Medulla oblongata (tissue), 1 donor: ENCODE data around the gene SURF6.
"Not testable (repeated sequence)": the region's sequence is repeated elsewhere in the genome, so short reads cannot be mapped to it uniquely, and the experiment has no call there.

Experiments
- DNase-seq: peaks from one replicate; pipeline ENCODE4 v3.0.0-alpha.2; 2015; ENCODE audit errors: extremely low spot score

The SURF6 gene

DNA sequence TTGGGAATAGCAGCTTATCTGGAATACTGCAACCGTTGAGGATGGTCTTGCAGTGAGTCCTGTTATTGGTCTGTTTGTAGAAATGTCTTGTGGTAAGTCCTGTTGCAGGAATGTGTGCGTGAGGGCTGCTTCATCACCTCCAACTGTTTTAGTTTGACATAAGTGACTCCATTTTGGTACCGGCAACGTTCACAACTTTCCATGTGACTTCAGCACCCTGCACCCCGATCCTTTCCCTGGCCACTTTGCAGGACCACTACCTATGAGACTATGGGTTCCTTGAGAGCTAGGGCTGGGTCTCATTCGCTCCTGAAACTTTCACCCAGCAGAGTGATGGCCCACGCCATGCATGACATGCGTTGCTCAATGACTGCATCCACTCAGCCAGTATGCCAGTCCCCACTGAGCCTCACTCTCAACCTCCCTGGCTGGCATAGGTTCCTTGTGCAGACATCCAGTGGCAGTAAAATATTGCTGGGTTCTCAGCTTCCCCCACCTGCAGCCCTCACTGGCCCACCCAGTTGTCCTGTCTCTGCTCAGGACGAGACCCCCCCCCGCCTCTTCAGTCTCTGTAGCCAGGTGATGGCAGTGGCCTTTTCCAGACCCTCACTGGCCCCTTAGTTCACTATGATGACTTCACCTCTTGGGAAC is 8.0 kb downstream of the SURF6 start:
- DNase-seq, result no peak

DNA sequence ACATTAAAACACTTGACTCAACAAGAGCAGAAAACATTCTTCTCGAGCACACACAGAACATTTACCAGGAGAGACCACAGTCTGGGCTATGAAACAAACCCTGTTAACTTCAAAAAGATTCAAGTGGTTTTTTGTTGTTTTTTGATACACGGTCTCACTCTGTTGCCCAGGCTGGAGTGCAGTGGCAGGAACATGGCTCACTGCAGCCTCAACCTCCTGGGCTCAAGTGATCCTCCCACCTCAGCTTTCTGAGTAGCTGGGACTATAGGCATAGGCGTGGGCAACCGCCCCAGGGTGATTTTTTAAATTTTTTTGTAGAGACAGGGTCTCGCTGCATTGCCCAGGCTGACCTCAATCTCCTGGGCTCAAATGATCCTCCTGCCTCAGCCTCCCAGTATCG is 9.0 kb downstream of the SURF6 start:
- not testable (repeated sequence) for DNase-seq

DNA sequence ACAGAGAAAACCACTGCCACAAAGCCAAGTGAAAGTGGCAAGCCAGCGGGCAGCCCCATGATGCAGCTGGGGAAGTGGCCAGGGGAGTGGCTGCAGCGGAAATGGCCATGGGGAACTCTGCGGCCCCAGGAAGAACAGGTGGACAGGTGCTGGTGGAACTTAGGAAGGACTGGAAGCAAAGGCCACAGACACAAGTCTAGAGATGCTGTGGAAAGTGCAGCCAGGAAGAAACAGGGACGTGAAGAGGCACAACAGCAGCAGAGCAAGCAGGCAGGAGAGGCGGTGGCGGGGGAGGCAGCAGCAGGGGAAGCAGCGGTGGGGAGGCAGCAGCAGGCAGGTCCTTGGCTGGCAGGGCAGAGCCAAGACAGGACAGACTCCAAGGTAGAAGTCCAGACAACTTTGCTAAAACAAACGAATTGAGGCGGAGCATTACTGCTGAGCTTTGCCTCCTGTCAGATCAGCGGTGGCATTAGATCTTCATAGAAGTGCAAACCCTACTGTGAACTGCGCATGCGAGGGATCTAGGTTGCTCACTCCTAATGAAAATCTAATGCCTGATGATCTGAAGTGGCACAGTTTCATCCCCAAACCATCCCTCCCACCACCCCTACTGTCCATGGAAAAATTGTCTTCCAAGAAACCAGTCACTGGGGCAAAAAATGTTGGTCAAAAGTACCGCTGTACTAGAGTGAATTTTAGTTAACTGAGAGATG is 11.8 kb downstream of the SURF6 start:
- DNase-seq, result no peak

DNA sequence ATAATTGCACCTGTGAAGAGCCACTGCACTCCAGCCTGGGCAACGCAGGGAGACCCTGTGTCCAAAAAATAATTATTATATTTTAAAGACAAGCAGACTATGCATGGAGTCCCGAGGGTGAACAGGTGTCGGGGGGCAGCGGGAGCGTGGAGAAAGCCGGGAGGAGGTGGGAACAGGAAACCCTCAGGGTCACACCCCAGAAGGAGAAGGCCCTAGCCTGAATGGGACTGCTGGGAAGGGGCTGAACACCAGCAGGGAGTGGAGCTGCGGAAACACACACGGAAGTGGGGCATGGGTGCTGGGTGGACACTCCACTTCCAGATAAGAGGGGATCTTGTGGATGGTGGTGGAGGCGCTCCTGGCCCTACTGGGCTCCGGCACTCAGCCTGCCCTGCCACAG is 12.8 kb downstream of the SURF6 start:
- DNase-seq, result no peak

DNA sequence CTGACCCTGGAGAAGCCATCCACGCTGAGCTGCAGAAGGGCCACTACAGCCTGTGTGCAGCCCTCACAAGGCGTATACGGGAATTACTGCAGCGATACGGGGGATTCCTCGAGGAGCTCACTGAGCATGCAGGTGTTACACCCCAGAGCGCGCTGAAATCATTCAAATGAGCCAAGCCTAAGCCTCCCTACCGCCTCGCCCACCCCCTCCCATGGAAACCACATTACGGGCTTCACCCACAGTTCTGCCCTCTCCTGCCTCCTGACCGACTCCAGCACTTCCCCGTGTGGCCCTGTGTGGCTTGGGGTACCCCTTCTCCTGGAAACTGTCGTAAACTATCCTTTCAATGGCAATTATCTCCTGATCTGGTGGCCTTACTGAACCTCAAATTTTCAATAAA is 13.3 kb downstream of the SURF6 start:
- DNase-seq, result no peak

DNA sequence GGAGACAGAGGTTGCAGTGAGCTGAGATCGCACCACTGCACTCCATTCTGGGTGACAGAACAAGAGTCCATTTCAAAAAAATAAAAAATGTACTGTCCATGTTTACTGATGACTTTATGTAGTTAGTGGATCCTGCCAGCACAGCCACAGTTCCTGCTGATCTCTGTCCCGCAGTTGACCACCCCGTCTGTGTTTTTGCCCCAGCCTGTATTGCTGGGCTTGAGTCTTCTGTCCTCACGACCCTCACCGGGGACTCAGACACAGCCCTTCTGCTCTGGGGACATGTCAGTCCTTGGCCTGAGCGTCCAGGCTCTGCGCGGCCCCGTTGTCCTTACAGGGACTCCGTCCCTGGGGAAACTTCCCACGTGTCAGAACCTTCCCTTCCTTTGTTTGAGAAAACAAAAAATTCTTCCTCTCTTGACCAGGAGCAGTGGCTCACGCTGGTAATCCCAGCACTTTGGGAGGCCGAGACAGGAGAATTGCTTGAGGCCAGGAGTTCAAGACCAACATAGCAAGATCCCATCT is 14.5 kb downstream of the SURF6 start:
- no peak for DNase-seq

DNA sequence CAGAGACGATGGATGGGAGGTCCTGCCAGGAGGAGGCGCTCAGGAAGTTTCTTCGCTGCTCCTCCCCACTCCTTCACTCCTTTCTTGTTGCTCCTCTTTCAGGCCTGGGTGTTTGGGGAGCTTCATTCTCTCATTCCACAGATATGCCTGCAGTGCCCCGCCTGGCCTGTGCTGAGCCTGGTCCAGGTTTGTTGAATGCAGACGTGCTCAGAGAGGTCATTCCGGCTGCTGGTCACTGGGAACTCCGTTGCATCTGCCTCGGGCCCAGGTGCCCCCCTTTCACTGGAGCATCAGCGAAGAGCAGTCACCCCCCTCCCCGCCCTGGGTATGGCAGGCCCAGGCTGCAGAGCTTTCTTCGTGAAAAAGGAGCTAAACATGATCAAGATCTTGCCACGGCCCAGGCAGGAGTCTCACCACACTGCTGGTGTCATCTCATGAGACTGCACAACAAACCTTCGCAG is 15.5 kb downstream of the SURF6 start:
- DNase-seq, result no peak

DNA sequence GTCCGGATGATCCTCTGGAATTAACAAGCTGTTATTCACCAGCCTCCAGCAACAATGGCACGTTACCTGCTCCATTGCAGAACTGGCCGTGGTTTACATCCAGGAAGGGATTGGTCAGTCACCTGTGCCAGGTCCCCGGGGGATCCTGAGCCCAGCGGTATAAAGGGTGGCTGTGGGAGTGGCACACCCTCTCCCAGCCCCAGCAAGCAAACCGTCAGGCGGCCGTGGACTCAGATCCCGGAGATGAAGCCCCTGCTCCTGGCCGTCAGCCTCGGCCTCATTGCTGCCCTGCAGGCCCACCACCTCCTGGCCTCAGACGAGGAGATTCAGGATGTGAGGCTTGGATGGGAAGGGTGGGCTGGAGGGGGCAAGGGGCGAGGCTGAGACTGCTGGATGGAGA is 18.4 kb downstream of the SURF6 start:
- not testable (repeated sequence) for DNase-seq

DNA sequence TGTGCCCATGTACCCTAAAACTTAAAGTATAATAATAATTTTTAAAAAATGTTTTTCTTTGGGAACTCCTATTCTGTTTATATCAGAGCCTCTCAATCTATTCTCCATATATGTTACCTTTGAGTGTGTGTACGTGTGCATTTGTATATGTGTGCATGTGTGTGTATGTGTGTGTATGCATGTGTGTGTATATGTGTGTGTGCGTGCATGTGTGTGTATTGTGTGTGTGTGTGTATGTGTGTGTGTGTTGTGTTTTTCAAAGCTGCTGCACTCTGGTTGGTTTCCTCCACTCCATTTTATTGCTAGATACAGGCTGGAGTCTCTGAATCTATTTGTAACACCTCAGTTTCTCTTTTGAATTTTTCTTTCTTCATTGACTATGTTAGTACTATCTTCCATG is 20.0 kb downstream of the SURF6 start:
- no peak for DNase-seq

DNA sequence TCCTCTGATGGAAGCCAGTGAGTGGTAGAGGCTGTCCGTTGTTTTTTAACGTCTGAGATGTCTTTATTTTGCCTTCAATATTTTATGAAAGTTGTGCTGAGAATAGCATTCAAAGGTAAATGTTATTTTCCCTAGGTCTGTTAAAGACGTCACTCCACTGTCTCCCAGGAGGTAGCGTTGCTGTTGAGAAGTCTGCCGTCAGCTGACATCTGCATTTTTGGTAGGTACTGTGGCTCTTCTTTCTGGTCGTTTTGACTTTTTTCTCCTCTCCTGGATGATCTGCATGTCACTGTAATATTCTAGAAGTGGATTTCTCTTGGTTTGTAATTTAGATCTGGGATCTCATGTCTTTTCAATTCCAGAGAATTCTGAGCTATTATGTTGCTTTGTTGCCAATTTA is 26.4 kb downstream of the SURF6 start:
- DNase-seq, result no peak

DNA sequence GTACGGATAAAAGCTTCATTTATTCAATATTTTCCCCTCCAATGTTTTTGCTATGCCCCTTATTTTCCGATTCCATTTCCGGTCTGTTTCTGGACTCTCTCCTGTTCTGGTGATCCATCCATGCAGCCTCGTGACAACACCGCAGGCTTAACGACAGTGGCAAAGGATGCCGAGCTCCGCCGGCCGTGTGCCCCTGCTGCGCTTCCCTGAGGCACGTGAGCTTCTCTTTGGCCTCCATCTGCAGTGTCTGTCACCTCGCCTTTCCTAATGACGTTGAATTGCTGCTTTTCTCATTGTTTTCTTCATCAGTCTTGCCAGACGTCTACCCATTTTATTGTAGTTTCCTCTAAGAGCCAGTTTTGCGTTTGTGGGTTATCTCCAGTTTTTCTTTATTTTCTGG is 28.7 kb downstream of the SURF6 start:
- no peak for DNase-seq

DNA sequence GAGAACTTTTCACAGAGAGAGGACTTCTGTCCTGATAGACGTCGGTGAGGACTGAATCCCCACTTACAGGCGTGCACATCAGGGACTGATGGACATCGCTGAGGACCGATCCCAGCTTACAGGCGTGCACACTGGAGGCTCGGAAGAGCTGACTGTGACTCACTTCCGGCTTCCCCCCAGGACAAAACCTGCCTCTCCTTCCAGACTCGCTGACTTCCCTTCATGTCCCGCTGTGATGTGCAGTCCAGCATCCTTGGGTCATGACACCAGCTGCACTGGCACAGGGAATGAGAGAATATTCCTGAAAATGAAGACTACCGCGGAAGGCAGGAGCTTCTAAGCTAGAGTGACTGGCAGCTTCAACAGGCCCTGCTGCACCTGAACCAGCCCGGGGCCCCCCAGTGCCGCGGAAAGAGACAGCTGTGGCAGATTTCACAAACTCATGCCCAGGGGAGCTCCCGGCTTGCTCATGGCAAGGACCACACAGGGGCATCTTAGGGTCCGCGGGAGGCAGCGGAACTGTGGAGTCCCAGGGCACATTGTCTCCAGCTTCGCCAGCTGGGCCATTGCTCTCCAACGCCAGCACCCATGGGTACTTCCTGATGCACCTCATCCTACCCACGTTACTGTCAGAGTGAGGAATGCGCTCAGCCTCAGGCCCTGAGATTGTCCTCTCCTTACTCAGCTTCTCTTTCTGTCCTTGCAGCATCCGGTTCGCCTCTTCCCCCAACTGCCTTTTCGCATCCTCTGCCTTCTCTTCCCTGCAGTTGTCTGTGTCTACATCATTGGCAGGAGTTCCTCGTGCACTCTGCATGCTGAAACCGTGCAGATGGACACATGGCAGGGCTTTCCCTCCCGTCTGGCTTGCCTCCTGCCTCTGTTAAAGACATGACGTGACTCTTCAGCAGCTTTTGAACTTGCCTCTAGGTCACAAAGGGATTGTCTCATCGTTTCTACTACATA is 29.5 kb downstream of the SURF6 start:
- no peak for DNase-seq

DNA sequence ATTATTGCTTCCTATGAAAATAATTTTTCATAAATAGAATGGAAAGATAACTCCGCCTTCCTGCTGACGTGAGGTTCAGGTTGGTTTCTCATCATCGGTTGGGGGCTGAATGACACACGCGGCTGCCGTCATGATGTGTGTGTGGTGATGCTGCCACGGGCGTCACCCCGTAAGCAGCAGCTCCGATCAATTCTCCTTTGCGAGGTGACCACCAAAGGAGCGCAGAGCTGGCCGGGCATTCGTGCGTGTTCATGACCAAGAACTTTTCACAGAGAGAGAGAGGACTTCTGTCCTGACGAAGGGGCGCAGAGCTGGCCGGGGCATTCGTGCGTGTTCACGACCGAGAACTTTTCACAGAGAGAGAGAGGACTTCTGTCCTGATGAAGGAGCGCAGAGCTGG is 30.3 kb downstream of the SURF6 start:
- DNase-seq, result no peak

DNA sequence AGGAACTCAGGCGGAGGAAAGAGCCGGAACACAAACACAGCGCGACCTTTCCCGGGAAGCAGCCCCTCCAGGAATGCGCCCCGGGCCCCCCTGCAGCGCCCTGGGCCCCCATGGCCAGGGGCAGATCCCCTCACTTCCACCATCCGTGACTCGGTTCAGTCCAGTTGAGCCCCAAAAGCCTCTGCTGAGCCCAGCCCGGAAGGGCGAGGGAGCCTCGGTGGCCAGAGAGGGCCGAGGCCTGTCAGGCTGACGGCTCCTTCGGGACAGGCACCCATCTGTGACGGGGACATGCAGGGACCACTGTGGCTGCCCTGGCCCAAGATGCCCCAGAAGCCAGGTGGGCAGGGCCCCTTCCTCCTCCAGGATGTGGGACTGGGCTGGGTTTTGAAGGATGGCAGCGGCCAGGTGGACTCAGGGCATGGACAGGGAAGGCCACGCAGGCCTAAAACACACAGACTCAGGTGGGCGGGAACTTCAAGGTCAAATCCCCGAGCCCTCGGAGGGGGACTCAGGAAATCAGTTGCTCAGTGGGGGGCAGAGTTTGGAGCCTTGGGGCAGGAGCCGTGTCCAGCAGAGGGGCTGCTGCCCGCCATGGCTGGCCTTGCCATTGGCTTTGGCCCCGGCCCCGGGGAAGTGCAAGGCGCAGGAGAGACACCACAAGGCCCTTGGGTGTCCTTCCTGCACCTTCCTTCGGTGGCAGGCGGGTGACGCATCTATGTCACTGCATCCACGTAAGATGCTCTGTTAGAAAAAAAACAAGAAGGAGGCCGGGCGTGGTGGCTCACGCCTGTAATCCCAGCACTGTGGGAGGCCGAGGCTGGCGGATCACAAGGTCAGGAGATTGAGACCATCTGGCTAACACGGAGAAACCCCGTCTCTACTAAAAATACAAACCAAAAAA is 31.3 kb downstream of the SURF6 start:
- DNase-seq, result no peak

DNA sequence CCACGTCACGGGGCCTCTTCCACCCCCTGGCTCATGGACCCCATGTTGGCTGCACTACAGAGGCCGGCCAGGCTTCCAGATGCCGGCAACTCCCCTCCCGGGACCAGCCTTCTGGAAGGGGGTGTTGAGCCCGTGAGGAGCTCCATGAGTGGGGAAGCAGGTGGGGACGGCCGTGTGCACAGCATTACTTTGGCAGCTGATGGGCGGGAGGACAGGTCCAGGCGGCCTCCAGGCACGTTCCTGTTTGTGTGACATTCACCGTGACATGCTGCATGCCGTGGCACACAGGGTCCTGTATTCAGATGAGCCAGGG is 31.9 kb downstream of the SURF6 start:
- no peak for DNase-seq

DNA sequence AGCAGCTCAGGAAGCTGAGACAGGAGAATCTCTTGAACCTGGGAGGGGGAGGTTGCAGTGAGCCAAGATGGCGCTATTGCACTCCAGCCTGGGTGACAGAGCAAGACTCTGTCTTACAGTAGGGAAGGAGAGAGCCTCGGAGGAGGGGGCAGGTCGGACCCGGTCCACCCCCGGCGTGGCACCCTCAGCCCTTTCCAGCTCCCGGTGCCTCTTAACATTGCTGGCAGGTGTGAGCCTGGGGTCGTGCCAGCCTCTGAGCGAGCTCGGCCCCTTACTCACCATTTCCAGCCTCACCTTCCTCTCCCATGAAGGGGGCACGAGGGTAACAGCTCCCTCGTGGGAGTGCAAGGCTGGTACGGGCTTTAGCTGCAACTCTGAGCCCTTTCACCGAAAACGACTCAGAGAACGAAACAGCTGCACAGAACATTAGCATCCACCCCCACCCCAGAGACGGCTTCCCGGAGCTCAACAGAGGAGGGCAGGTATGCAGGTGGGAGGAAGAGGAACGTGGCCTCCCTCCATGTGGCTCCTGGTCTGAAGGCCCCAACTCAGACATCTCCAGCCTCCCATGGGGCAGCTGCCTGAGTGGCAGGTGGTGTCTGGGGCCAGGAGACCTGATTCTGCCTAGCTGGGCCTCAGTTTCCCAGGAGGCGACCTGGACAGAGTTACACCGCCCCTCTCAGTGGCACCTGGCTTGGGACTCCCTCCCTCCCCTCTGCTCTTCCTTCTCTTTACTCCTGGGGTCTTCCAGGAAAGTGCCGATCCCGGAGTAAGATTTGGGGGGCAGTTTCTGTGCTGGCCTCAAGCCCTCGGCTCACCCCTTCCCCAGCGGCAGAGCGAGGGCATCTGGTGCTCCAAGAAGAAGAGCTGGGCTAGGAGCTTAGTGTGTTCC is 32.5 kb downstream of the SURF6 start:
- no peak for DNase-seq

DNA sequence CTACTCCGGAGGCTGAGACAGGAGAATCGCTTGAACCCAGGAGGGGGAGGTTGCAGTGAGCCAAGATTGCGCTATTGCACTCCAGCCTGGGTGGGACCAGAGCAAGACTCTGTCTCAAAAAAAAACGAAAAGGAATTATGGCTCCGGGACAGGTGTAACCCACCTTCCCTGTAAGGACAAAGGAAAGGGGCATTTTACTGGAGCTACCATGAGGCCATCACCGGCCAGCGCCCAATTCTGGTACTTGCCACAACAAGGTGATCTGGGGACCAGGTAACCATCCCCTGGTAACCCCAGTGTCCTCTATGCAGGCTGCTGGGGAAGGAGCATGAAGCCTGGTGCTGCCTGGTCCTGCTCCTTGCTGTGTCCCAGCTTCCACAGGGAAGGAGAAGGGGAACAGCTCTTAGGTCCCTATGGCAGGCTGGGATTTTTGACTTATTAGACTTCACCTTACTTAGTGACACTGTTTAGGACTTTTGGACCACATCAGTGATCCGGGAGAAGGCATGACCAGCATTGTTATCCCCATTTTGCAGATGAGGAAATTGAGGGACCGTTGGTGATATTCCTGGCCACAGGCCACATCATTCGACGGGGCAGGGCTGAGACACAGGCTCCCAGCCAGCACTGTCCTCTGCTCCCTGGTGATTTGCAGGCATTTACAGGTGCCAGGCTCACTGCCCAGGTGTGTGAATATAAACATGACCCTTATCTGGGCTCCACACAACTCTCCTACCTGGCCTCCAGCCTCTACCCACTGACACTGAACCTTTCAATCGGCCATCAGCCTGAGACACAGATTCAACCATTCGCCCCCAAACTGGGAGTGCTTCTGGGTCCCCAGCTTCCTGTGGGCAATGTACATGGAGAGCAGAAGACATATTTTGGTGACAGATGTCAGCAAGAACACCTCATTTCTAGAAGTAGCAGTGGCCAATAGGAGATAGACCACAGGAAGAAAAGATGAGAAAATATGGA is 34.4 kb downstream of the SURF6 start:
- no peak for DNase-seq

DNA sequence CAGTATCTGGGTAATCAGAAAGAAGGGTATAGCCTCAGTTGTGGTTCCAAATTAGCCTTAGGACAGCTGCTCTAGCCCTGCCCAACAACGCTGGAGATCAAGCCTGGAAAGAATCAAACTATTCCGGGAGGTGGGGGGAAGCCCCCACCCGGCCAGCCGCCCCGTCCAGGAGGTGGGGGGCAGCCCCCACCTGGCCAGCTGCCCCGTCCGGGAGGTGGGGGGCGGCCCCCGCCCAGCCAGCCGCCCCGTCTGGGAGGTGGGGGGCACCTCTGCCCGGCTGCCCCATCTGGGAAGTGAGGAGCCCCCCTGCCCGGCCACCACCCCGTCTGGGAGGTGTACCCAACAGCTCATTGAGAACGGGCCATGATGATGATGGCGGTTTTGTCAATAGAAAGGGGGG is 36.0 kb downstream of the SURF6 start:
- not testable (repeated sequence) for DNase-seq

DNA sequence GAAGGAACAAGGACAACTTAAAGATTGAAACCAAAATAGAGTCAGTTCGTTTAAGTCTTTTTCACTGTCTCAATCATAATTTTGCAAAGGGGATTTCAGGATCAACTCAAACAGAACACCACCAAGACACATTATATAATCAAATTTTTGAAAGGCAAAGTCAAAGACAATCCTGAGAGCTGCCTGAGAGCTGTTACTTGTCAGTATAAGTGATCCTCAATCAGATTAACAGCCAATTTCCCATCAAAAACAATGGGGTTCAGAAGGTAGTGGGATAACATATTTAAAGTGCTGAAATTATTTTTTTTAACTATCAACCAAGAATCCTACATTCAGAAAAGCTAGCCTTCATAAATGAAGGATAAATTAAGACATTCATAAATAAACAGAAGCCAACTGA is 41.7 kb downstream of the SURF6 start:
- no peak for DNase-seq
